OCI-LY7 (cell line): ENCODE results near the gene TAF1C.

Source experiments
- EZH2phosphoT487 ChIP-seq: fragments of 200-600 bp; sonication (generic); IDR thresholded peaks from 2 replicates; pipeline ENCODE4 v1.6.1; 2018; ENCODE audit warnings: low read depth, borderline replicate concordance, mild to moderate bottlenecking, mixed run types, antibody characterized with exemption, low read length, moderate library complexity, mixed read lengths
- TF ChIP-seq, protein P1 (sequence below): fragments of 200-600 bp; sonication (generic); conservative IDR thresholded peaks from 2 replicates; pipeline ENCODE4 v1.5.1; 2014; ENCODE audit warnings: mild to moderate bottlenecking, antibody characterized with exemption, low read length, moderate library complexity, mixed read lengths

DNA sequence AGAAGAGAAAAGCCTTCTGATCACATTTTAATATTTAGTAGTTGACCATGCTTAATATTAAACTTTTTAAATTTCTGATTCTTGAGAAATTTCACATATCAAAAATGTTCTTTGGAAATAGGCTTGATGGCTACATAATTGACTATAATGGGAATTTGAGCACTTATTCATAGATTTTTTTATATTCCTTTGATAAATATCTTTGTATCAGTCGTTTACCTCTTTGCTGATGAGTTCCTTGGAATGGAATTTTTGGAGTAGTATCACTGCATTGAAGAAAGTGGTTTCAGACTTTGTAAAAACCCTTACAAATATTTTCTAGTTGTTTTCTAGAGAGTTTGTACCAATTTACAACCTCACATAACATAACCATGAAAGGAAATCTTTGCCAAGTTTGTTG lies 27.1 kb downstream of the TAF1C start:
- TF ChIP-seq, protein P1, sequence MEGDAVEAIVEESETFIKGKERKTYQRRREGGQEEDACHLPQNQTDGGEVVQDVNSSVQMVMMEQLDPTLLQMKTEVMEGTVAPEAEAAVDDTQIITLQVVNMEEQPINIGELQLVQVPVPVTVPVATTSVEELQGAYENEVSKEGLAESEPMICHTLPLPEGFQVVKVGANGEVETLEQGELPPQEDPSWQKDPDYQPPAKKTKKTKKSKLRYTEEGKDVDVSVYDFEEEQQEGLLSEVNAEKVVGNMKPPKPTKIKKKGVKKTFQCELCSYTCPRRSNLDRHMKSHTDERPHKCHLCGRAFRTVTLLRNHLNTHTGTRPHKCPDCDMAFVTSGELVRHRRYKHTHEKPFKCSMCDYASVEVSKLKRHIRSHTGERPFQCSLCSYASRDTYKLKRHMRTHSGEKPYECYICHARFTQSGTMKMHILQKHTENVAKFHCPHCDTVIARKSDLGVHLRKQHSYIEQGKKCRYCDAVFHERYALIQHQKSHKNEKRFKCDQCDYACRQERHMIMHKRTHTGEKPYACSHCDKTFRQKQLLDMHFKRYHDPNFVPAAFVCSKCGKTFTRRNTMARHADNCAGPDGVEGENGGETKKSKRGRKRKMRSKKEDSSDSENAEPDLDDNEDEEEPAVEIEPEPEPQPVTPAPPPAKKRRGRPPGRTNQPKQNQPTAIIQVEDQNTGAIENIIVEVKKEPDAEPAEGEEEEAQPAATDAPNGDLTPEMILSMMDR = no peak
- no peak for TF ChIP-seq EZH2phosphoT487
